ENCODE results near the gene RBM47. TPM values are rescaled to one million over a fixed set of nuclear protein-coding genes. Genes with fewer than 3 reads are reported as not detected.

Gene RBM47
- total RNA-seq, 1 experiment from 2014 or later = 0.13 TPM

DNA sequence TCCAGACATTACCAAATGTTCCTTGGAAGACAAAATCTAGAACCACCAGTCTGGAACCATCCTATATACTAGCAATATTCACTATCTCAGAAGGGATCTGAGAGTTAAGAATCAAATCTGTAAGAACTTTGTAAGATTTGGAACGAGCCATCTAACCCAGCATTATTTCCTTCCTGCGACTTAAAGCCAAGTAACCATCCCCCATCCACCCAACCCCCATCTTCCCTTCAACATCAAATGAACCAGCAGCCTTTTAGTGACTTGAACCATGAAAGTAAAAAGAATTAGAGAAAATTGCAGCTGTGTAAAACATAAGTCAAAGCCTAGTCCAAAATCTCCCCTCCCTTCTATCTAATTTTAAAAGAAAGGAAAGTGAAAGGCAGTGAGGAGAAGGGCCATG is 15.6 kb downstream of the RBM47 start:
- Histone ChIP-seq H3K4me1 (replicated peaks) (no peaks in the 10 kb centered on the region), H3K27ac (no peak overlapping the region), H3K36me3 (no peaks in the 10 kb centered on the region), H3K9me3 (replicated peaks) (no peaks in the 10 kb centered on the region), H3K27me3 (replicated peaks) (no peaks in the 10 kb centered on the region), H3K4me3 (no peak overlapping the region)
- no peak for DNase-seq (ENCODE audit: low read depth in 1 of 2, low spot score in 2 of 2)

- Histone ChIP-seq H3K9me3 (replicated peaks) (no peaks in the 10 kb centered on the region), H3K4me3 (no peak overlapping the region)
- no peak for DNase-seq (ENCODE audit: low read depth in 1 of 2, low spot score in 2 of 2)
Observed at GRCh38 chr4:40613456-40613855, 16.2 kb downstream of the RBM47 start.

GRCh38 chr4:40612831-40613230 is 16.8 kb downstream of the RBM47 start:
- Histone ChIP-seq H3K4me3 (no peak overlapping the region), H3K4me1 (replicated peaks) (no peaks in the 10 kb centered on the region), H3K27ac (no peak overlapping the region), H3K27me3 (replicated peaks) (no peaks in the 10 kb centered on the region), H3K36me3 (no peaks in the 10 kb centered on the region), H3K9me3 (replicated peaks) (no peaks in the 10 kb centered on the region)
- no peak for DNase-seq (ENCODE audit: low read depth in 1 of 2, low spot score in 2 of 2)

More at GRCh38 chr4:40613456-40613855, 16.2 kb downstream of the RBM47 start:
- no peaks in the 10 kb centered on the region for H3K36me3 ChIP-seq
- H3K27me3 ChIP-seq (replicated peaks) = no peaks in the 10 kb centered on the region
- no peaks in the 10 kb centered on the region for H3K4me1 ChIP-seq (replicated peaks)
- no peak overlapping the region for H3K27ac ChIP-seq

DNA sequence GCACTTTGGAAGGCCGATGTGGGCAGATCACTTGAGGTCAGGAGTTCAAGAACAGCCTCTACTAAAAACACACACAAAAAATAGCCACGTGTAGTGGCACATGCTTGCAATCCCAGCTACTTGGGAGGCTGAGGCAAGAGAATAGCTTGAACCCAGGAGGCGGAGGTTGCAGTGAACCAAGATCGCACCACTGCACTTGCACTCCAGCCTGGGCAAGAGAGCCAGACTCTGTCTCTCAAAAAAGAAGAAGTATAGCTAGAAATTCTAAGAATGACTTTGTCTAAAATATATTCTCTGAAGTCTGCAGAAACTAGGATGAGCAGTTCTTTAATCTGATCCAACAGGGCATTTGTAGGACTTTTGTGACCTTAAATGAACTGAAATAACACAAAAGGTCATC is 17.4 kb downstream of the RBM47 start:
- H3K4me3 ChIP-seq = no peak overlapping the region
- no peak for DNase-seq (ENCODE audit: low read depth in 1 of 2, low spot score in 2 of 2)

DNA sequence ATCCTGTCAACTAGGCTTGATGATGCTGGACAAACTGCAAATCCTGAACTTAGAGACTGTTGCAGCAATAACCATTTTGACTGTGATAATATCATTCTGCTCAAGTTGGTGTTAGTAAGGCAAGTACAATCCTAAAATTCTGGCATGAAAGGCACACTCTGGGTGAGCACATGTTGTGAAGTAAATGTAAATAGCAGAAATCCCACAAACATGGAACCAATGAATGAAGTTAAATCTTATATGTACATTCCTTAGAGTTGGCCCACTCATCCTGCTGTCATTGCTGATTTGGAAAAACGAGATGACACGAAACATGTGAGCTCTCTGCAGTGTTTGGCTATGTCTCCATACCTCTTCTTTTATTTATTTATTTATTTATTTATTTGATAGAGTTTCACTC is 21.0 kb downstream of the RBM47 start:
- Histone ChIP-seq H3K27ac (no peak overlapping the region), H3K4me1 (replicated peaks) (no peaks in the 10 kb centered on the region), H3K4me3 (no peak overlapping the region), H3K9me3 (replicated peaks) (no peaks in the 10 kb centered on the region), H3K36me3 (no peaks in the 10 kb centered on the region), H3K27me3 (replicated peaks) (no peaks in the 10 kb centered on the region)
- DNase-seq (ENCODE audit: low read depth in 1 of 2, low spot score in 2 of 2) = no peak

More for the DNA sequence above, 17.4 kb downstream of the RBM47 start:
- H3K36me3 ChIP-seq = no peaks in the 10 kb centered on the region
- H3K27ac ChIP-seq = no peak overlapping the region
- no peaks in the 10 kb centered on the region for H3K9me3 ChIP-seq (replicated peaks)
- H3K4me1 ChIP-seq (replicated peaks) = no peaks in the 10 kb centered on the region
- no peaks in the 10 kb centered on the region for H3K27me3 ChIP-seq (replicated peaks)

DNA sequence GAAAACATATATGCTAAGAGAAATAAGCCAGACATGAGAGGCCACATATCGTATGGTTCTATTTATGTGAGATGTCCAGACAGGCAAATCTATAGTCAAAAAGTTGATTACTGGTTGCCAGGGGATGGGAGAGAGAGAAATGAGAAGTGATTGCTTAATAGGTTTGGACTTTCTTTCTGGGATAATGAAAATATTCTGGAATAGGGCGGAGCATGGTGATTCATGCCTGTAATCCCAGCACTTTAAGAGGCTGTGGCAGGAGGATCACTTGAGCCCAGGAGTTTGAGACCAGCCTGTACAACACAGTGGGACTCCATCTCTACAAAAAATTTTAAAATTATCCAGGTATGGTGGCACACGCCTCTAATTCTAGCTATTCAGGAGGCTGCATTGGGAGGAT is 22.4 kb downstream of the RBM47 start:
- no peak overlapping the region for H3K4me3 ChIP-seq
- H3K27ac ChIP-seq = no peak overlapping the region
- H3K9me3 ChIP-seq (replicated peaks) = no peaks in the 10 kb centered on the region
- H3K36me3 ChIP-seq = no peaks in the 10 kb centered on the region
- no peak for DNase-seq (ENCODE audit: low read depth in 1 of 2, low spot score in 2 of 2)
- H3K4me1 ChIP-seq (replicated peaks) = no peaks in the 10 kb centered on the region
- H3K27me3 ChIP-seq (replicated peaks) = no peaks in the 10 kb centered on the region

- no peak for DNase-seq (ENCODE audit: low read depth in 1 of 2, low spot score in 2 of 2)
- H3K4me3 ChIP-seq = no peak overlapping the region
- H3K4me1 ChIP-seq (replicated peaks) = no peaks in the 10 kb centered on the region
- no peaks in the 10 kb centered on the region for H3K9me3 ChIP-seq (replicated peaks)
- no peaks in the 10 kb centered on the region for H3K36me3 ChIP-seq
- no peaks in the 10 kb centered on the region for H3K27me3 ChIP-seq (replicated peaks)
- no peak overlapping the region for H3K27ac ChIP-seq
Observed at GRCh38 chr4:40606239-40606767, 23.4 kb downstream of the RBM47 start.

DNA sequence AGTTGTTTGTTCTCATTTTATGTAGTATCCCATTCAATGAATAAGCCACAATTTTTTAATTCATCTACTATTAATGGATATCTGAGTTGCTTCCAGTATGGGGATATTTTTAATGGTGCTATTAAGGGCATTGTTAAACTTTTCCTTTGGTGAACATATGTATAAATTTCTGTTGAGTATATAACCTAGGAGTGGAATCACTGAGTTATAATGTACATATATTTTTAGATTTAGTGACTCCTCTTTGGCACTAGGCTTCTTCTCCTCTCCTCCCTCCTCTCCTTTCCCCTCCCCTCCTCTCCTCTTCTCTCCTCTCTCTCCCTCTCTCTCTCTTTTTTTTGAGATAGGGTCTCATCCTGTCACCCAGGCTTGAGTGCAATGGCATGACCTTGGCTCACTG is 26.4 kb downstream of the RBM47 start:
- DNase-seq (ENCODE audit: low read depth in 1 of 2, low spot score in 2 of 2) = no peak
- H3K27me3 ChIP-seq (replicated peaks) = no peaks in the 10 kb centered on the region
- no peaks in the 10 kb centered on the region for H3K36me3 ChIP-seq
- no peak overlapping the region for H3K27ac ChIP-seq
- H3K4me3 ChIP-seq = no peak overlapping the region
- no peaks in the 10 kb centered on the region for H3K9me3 ChIP-seq (replicated peaks)
- H3K4me1 ChIP-seq (replicated peaks) = no peaks in the 10 kb centered on the region

- no peak for DNase-seq (ENCODE audit: low read depth in 1 of 2, low spot score in 2 of 2)
- Histone ChIP-seq H3K9me3 (replicated peaks) (no peaks in the 10 kb centered on the region), H3K27ac (no peak overlapping the region), H3K4me3 (no peak overlapping the region), H3K4me1 (replicated peaks) (no peaks in the 10 kb centered on the region), H3K36me3 (no peaks in the 10 kb centered on the region), H3K27me3 (replicated peaks) (no peaks in the 10 kb centered on the region)
Observed at GRCh38 chr4:40601641-40602040, 28.0 kb downstream of the RBM47 start.

GRCh38 chr4:40600850-40601249 is 28.8 kb downstream of the RBM47 start:
- Histone ChIP-seq H3K27ac (no peak overlapping the region), H3K9me3 (replicated peaks) (no peaks in the 10 kb centered on the region), H3K36me3 (no peaks in the 10 kb centered on the region), H3K4me3 (no peak overlapping the region), H3K4me1 (replicated peaks) (no peaks in the 10 kb centered on the region), H3K27me3 (replicated peaks) (no peaks in the 10 kb centered on the region)
- no peak for DNase-seq (ENCODE audit: low read depth in 1 of 2, low spot score in 2 of 2)

DNA sequence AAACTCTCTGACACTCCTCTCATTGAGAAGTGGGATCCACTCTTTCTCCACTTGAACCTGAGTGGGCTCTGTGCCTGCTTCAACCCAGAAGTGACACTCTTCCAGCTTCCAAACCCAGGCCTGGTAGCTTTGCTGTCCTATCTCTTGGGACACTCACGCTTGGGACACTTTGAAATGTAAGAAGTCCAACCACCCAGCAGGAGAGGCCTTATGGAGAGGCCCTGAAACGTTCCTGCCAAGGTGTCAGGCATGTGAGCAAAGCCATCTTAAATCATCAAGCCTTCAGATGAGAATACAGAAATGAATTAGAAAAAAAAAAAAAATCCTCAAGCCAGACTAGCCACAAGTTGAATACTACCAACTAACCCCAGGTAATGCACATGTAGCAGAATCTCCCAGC is 30.2 kb downstream of the RBM47 start:
- H3K36me3 ChIP-seq = no peaks in the 10 kb centered on the region
- H3K9me3 ChIP-seq (replicated peaks) = no peaks in the 10 kb centered on the region
- DNase-seq (ENCODE audit: low read depth in 1 of 2, low spot score in 2 of 2) = no peak
- no peak overlapping the region for H3K27ac ChIP-seq
- H3K4me3 ChIP-seq = no peak overlapping the region
- no peaks in the 10 kb centered on the region for H3K27me3 ChIP-seq (replicated peaks)
- no peaks in the 10 kb centered on the region for H3K4me1 ChIP-seq (replicated peaks)

DNA sequence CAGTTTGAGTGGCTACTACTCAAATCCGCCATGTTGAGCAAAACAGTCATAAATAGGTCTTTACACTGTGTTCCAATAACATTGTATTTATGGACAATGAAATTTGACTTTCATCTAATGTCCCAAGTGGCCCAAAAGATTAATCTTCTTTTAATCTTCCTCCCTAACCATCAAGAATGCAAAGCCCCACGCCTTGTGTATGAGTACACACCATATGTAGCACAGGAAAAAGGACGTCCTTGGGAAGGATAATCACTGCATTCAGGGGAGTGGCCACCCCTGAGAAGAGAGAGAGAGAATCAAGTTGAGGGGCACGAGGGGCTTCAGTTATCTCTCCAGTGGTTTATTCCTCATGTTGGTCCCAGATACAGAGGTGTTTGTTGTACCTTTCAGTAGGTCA is 33.1 kb downstream of the RBM47 start:
- Histone ChIP-seq H3K4me3 (no peak overlapping the region), H3K27ac (no peak overlapping the region), H3K36me3 (no peaks in the 10 kb centered on the region), H3K27me3 (replicated peaks) (no peaks in the 10 kb centered on the region), H3K4me1 (replicated peaks) (no peaks in the 10 kb centered on the region), H3K9me3 (replicated peaks) (no peaks in the 10 kb centered on the region)
- DNase-seq (ENCODE audit: low read depth in 1 of 2, low spot score in 2 of 2) = no peak

GRCh38 chr4:40595981-40596380 is 33.7 kb downstream of the RBM47 start:
- H3K9me3 ChIP-seq (replicated peaks) = no peaks in the 10 kb centered on the region
- no peaks in the 10 kb centered on the region for H3K36me3 ChIP-seq
- H3K4me1 ChIP-seq (replicated peaks) = no peaks in the 10 kb centered on the region
- no peak for DNase-seq (ENCODE audit: low read depth in 1 of 2, low spot score in 2 of 2)
- H3K4me3 ChIP-seq = no peak overlapping the region
- H3K27ac ChIP-seq = no peak overlapping the region
- H3K27me3 ChIP-seq (replicated peaks) = no peaks in the 10 kb centered on the region

DNA sequence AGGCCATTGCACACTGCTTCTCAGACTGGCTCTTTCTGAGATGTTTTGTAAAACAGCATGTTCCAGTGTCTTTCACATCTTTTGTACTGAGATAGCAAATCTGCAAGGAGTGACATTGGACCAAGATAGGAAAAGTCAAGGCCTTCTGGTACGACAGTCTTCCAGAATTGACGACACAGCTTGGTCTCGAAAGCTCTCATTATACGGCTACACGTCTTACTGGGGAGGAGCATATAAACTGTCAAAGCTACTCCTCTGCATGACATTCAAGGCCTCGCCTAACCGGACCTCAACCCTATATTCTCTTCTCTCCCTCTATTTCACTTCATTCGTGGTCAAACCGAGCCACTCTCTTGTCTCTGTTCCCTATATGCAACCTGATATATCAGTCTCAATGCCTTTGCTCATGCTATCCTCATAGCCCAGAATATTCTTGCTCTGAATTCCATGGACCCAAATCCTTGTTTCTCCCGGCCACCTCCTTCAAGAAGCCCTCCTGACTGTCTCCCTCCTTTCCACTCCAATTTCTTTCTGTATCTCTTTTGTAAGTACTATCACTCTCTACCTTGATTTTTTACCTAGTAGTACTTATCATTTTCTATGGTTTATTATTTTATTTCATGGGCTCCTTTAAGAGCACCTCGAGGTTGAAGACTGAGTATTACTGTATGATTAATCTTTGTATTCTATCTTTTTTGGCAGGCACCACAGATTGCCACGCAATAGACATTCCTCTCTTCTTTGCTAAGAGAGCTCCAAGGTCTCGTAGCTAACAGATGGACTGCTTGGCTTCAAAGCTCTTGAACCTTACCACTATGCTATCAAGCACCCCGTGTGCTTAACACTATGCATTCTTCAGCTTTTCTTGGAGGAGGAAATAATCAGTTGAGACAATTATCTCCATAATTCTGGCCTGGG is 35.1 kb downstream of the RBM47 start:
- Histone ChIP-seq H3K27me3 (replicated peaks) (no peaks in the 10 kb centered on the region), H3K27ac (no peak overlapping the region), H3K36me3 (no peaks in the 10 kb centered on the region), H3K4me3 (no peak overlapping the region), H3K4me1 (replicated peaks) (no peaks in the 10 kb centered on the region), H3K9me3 (replicated peaks) (no peaks in the 10 kb centered on the region)
- no peak for DNase-seq (ENCODE audit: low read depth in 1 of 2, low spot score in 2 of 2)

Data from SJSA1 (cell line).